K562 (cell line): ENCODE measurements around the gene TNFRSF6B. TPM values are rescaled to one million over a fixed set of nuclear protein-coding genes. Genes with fewer than 3 reads are reported as not detected.

Experiments
- ATAC-seq: fragments of 200-7000 bp; cut with Tn5 transposase; 3 replicates; pipeline ENCODE4 v1.9.1; 2020; ENCODE audit warnings: moderate library complexity
- BruUV-seq: library from RNA; stranded (reverse); fragments of 400-500 nt; replicated peaks from 2 replicates; lab custom pipeline; 2021; lab: Mats Ljungman, UMichigan
- CTCF ChIA-PET: fragments of 300-600 bp; formaldehyde crosslinking; extraction: SDS; loops from one replicate; lab custom pipeline; 2021; ENCODE audit warnings: low intra/inter-chr PET ratio; lab: Yijun Ruan, JAX
- POLR2A ChIA-PET: fragments of 300-600, 350-650 bp; sonication (Branson Sonifier 250); formaldehyde crosslinking; extraction: SDS; loops from one replicate; lab custom pipeline; 2021; ENCODE audit warnings: antibody characterized with exemption, inconsistent platforms; lab: Yijun Ruan, JAX
- DNase-seq, 4 experiments: peaks; one replicate each; pipeline versions ENCODE4 v3.0.0 to v3.0.0-alpha.2; 2011 to 2018; ENCODE audit warnings: low spot score in 3 of 4, mixed read lengths in 3 of 4; ENCODE audit errors: extremely low read depth in 1 of 4
- FAIRE-seq: peaks from 2 replicates; lab custom pipeline; 2011; peaks lifted over from hg19 to GRCh38; lab: Jason Lieb, UNC
- H2AFZ ChIP-seq: 2 replicates; pipeline ENCODE4 v1.6.0; 2011; ENCODE audit warnings: low read depth, low read length, control low read depth, inconsistent platforms
- H3K27ac ChIP-seq: fragments of 200-600 bp; 3 replicates; pipeline ENCODE4 v1.8.0; 2011; ENCODE audit warnings: low read depth, mild to moderate bottlenecking, control low read depth, inconsistent platforms, low read length, moderate library complexity, mixed read lengths; ENCODE audit errors: extremely low read depth
- H3K27me3 ChIP-seq, 2 experiments: fragments of 300-600 bp in 1 of 2; 2 replicates in 1 of 2; 3 replicates in 1 of 2; pipeline versions ENCODE4 v1.6.0 to v1.8.0; 2011; ENCODE audit warnings: inconsistent platforms in 2 of 2, low read length in 2 of 2, mild to moderate bottlenecking in 1 of 2, mixed read lengths in 1 of 2, moderate library complexity in 1 of 2; ENCODE audit not compliant: control insufficient read depth in 2 of 2, insufficient read depth in 2 of 2
- H3K36me3 ChIP-seq: fragments of 300-600 bp; 3 replicates; pipeline ENCODE4 v1.8.0; 2011; ENCODE audit warnings: mild to moderate bottlenecking, low read length, inconsistent platforms; ENCODE audit not compliant: control insufficient read depth, insufficient read depth
- H3K4me1 ChIP-seq, 2 experiments: fragments of 200-600 bp in 1 of 2; replicated peaks in 1 of 2; 2 replicates in 1 of 2; 3 replicates in 1 of 2; pipeline versions ENCODE4 v1.5.1 to v1.8.0; 2011; ENCODE audit warnings: inconsistent platforms in 2 of 2, low read length in 2 of 2, mild to moderate bottlenecking in 1 of 2, mixed read lengths in 1 of 2, moderate library complexity in 1 of 2; ENCODE audit not compliant: control insufficient read depth in 2 of 2, insufficient read depth in 2 of 2
- H3K4me2 ChIP-seq: 2 replicates; pipeline ENCODE4 v1.6.1; 2011; ENCODE audit warnings: low read length, control low read depth, inconsistent platforms, mixed read lengths; ENCODE audit not compliant: insufficient read depth
- H3K4me3 ChIP-seq: fragments of 200-600 bp; sonication (generic), shearing (Covaris generic); 2 replicates; pipeline ENCODE4 v1.5.1; 2016; ENCODE audit warnings: control low read depth, inconsistent platforms
- H3K79me2 ChIP-seq: fragments of 200-600 bp; 3 replicates; pipeline ENCODE4 v1.8.0; 2011; ENCODE audit warnings: low read length, inconsistent platforms; ENCODE audit not compliant: control insufficient read depth, insufficient read depth
- H3K9ac ChIP-seq, 2 experiments: 2 replicates each; pipeline versions ENCODE4 v1.6.0 to v1.6.1; 2011; ENCODE audit warnings: low read depth in 2 of 2, low read length in 2 of 2, control low read depth in 1 of 2, inconsistent platforms in 1 of 2, mild to moderate bottlenecking in 1 of 2, mixed read lengths in 1 of 2; ENCODE audit not compliant: insufficient read depth in 1 of 2
- H3K9me1 ChIP-seq: one replicate; pipeline ENCODE4 v1.6.0; 2011; ENCODE audit warnings: inconsistent platforms, mild to moderate bottlenecking, low read length, moderate library complexity; ENCODE audit not compliant: control insufficient read depth, insufficient read depth
- H3K9me3 ChIP-seq: replicated peaks from 2 replicates; pipeline ENCODE4 v1.5.1; 2011; ENCODE audit warnings: low read depth, low read length, inconsistent platforms; ENCODE audit not compliant: control insufficient read depth, insufficient read depth
- H4K20me1 ChIP-seq: replicated peaks from 2 replicates; pipeline ENCODE4 v1.6.1; 2011; ENCODE audit warnings: low read length, inconsistent platforms, mixed read lengths; ENCODE audit not compliant: control insufficient read depth, insufficient read depth
- BRF2 ChIP-seq: IDR thresholded peaks from 3 replicates; pipeline ENCODE4 v1.6.1; 2011; ENCODE audit warnings: borderline replicate concordance, mild to moderate bottlenecking; ENCODE audit not compliant: insufficient read length, insufficient read depth
- MIER1 ChIP-seq: fragments of 450-650 bp; IDR thresholded peaks from 2 replicates; pipeline ENCODE4 v1.6.1; 2016; ENCODE audit warnings: antibody characterized with exemption, mild to moderate bottlenecking, low read depth
- PRMT5 ChIP-seq: sonication (generic); formaldehyde crosslinking; IDR thresholded peaks from 2 replicates; pipeline ENCODE4 v1.5.0; 2020; ENCODE audit warnings: missing genetic modification reagents
- SLC30A9 ChIP-seq: fragments of 250-450 bp; sonication (Bioruptor Pico); IDR thresholded peaks from 2 replicates; pipeline ENCODE4 v1.8.0; 2022; ENCODE audit warnings: mild to moderate bottlenecking, moderate library complexity
- SMARCA5 ChIP-seq: fragments of 450-650 bp; IDR thresholded peaks from 2 replicates; pipeline ENCODE4 v1.6.1; 2016
- SPI1 ChIP-seq: IDR thresholded peaks from 2 replicates; pipeline ENCODE4 v1.6.1; 2011; ENCODE audit warnings: low read depth, low read length, control low read depth, borderline replicate concordance
- ZFP30 ChIP-seq: fragments of 250-450 bp; sonication (Bioruptor Pico); IDR thresholded peaks from 2 replicates; pipeline ENCODE4 v1.8.0; 2022; ENCODE audit warnings: moderate library complexity, mild to moderate bottlenecking, inconsistent platforms, borderline replicate concordance
- ZNF445 ChIP-seq: fragments of 250-450 bp; sonication (Bioruptor Pico); IDR thresholded peaks from 2 replicates; pipeline ENCODE4 v1.4.0; 2020; ENCODE audit warnings: low read depth, mild to moderate bottlenecking, moderate library complexity
- ZNF639 ChIP-seq, 2 experiments: fragments of 200-800 bp in 1 of 2; sonication (Bioruptor generic) in 1 of 2; sonication (generic) in 1 of 2; formaldehyde crosslinking in 1 of 2; IDR thresholded peaks in 1 of 2; conservative IDR thresholded peaks in 1 of 2; 2 replicates each; pipeline versions ENCODE4 v1.5.0 to v1.6.1; 2016 to 2020; ENCODE audit warnings: missing compliant biosample characterization in 1 of 2, missing genetic modification characterization in 1 of 2, missing genetic modification reagents in 1 of 2
- WGBS: fragments of 100-300 bp; shearing (Covaris generic); methylation state at CpG from one replicate; pipeline ENCODE4 v1.1.6; 2016; ENCODE audit warnings: low coverage, mixed read lengths; ENCODE audit not compliant: insufficient coverage; ENCODE audit errors: missing lambda C conversion rate; 5-methylcytosine and 5-hydroxymethylcytosine counted together
- in situ Hi-C: fragments of 300-500 bp; cut with MboI; formaldehyde crosslinking; loops from 4 replicates; pipeline ENCODE4 v1.15.0; 2018; ENCODE audit warnings: inconsistent platforms, mixed read lengths
- intact Hi-C: fragments of 100-400 bp; cut with micrococcal nuclease; formaldehyde crosslinking; loops from 2 replicates; pipeline ENCODE4 v1.14.2; 2022
- polyA plus RNA-seq, 8 experiments: library from polyadenylated mRNA; depleted of rRNA in 4 of 8; stranded (reverse) in 5 of 8; unstranded in 3 of 8; fragments of >200 nt; fragmentation: Nextera tagmentation in 2 of 8; fragmentation: Illumina TruSeq in 1 of 8; extraction: Ambion mirVana in 2 of 8; extraction: Trizol in 1 of 8; gene quantifications; 2 replicates each; pipeline versions ENCODE4 v1.2.1 to v1.2.3, GENCODE V29; 2011 to 2014; ENCODE audit warnings: inconsistent platforms in 1 of 8, missing spikeins in 1 of 8
- total RNA-seq, 7 experiments: library from RNA; depleted of rRNA in 6 of 7; stranded (reverse); fragments of >200 nt in 6 of 7; fragmentation: Illumina TruSeq in 2 of 7; extraction: Trizol in 2 of 7; gene quantifications; 2 replicates each; pipeline versions ENCODE4 v1.2.1 to v1.2.3, GENCODE V29; 2011 to 2021; ENCODE audit warnings: low replicate concordance in 1 of 7
- TF ChIP-seq, protein P1 (sequence below), 2 experiments: fragments of 150-350 bp in 1 of 2; IDR thresholded peaks; 2 replicates each; pipeline ENCODE4 v1.6.1; 2012 to 2016; ENCODE audit warnings: low read depth in 2 of 2, low read length in 2 of 2, mild to moderate bottlenecking in 1 of 2, moderate library complexity in 1 of 2

The TNFRSF6B gene
- total and polyA plus RNA-seq, 9 of the 15 experiments (the other 6 are each of a cell fraction or from before 2014, with no cell fraction given) = 0.10 to 3.5 (median 0.32) TPM; not detected in 6

- TF ChIP-seq, protein P1, sequence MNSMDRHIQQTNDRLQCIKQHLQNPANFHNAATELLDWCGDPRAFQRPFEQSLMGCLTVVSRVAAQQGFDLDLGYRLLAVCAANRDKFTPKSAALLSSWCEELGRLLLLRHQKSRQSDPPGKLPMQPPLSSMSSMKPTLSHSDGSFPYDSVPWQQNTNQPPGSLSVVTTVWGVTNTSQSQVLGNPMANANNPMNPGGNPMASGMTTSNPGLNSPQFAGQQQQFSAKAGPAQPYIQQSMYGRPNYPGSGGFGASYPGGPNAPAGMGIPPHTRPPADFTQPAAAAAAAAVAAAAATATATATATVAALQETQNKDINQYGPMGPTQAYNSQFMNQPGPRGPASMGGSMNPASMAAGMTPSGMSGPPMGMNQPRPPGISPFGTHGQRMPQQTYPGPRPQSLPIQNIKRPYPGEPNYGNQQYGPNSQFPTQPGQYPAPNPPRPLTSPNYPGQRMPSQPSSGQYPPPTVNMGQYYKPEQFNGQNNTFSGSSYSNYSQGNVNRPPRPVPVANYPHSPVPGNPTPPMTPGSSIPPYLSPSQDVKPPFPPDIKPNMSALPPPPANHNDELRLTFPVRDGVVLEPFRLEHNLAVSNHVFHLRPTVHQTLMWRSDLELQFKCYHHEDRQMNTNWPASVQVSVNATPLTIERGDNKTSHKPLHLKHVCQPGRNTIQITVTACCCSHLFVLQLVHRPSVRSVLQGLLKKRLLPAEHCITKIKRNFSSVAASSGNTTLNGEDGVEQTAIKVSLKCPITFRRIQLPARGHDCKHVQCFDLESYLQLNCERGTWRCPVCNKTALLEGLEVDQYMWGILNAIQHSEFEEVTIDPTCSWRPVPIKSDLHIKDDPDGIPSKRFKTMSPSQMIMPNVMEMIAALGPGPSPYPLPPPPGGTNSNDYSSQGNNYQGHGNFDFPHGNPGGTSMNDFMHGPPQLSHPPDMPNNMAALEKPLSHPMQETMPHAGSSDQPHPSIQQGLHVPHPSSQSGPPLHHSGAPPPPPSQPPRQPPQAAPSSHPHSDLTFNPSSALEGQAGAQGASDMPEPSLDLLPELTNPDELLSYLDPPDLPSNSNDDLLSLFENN (IDR thresholded peaks at IDR 0.05; ENCODE audit: low read depth in 2 of 2, low read length in 2 of 2) = no peak
- peak; percentile 92 for TF ChIP-seq MIER1
Measured at GRCh38 chr20:63653041-63653973, 43.1 kb upstream of the TNFRSF6B start, which contains the start of gene STMN3 (continued).

- no peaks in the 10 kb centered on the region; the same call in 1 of the 2 replicates for H4K20me1 ChIP-seq
- no peaks in the 10 kb centered on the region for H3K27me3 ChIP-seq
- H2AFZ ChIP-seq = peak overlapping the region; percentile 97
- H3K79me2 ChIP-seq = peaks cover 41% of the 10 kb centered on the region
- BruUV-seq = no TSS peak
- H3K9me3 ChIP-seq = no peaks in the 10 kb centered on the region
- DNase-seq = no peak
- no peaks in the 10 kb centered on the region for H3K9me1 ChIP-seq
- ATAC-seq = no peak
- ChIA-PET CTCF (no interaction called here), POLR2A (interaction anchor here (0.6 to 0.7 kb wide), 2 partner anchors 15 to 225 kb away, joined by 3 read pairs; no protein-coding TSS in a partner anchor)
- intact Hi-C loops = loop anchor here (10.0 kb wide), 1 partner anchor 119 kb away; the partner anchor contains the start of gene PTK6
- H3K4me2 ChIP-seq = peak overlapping the region; percentile 79
- H3K27ac ChIP-seq = peak overlapping the region; percentile 75
- H3K4me3 ChIP-seq = peak overlapping the region; percentile 68
- FAIRE-seq = no peak
- H3K9ac ChIP-seq = peak overlapping the region; percentile 57 to 92
- 43% methylated on average over 13 of the region's 15 CpGs for WGBS
- 0 out of 3 replicates have a peak, but pooled peaks cover under 1% of the 10 kb centered on the region for H3K36me3 ChIP-seq
- in situ Hi-C loops = no loop called here
- peaks cover 25 to 76% of the 10 kb centered on the region in 2 experiments for H3K4me1 ChIP-seq
- TF ChIP-seq SLC30A9 (no peak), SMARCA5 (no peak), BRF2 (no peak), PRMT5 (CRISPR knock-in tag) (no peak), SPI1 (no peak), ZFP30 (no peak), ZNF639 (CRISPR knock-in tag; conservative IDR thresholded peaks at IDR 0.05 in 1 of 2, IDR thresholded peaks at IDR 0.05 in 1 of 2) (no peak), ZNF445 (no peak)
Measured at GRCh38 chr20:63653974-63654668, 42.3 kb upstream of the TNFRSF6B start.
